PC-9 (cell line): Measurements from ENCODE around the gene GJA8. TPM values are rescaled to one million over a fixed set of nuclear protein-coding genes. Genes with fewer than 3 reads are reported as not detected.
A peak's percentile ranks its signal among the peaks of the same experiment; 100 is the strongest.
"Not testable (repeated sequence)": the region's sequence is repeated elsewhere in the genome, so short reads cannot be mapped to it uniquely, and the experiment has no call there.

Source experiments
- BruUV-seq: library from RNA; stranded (reverse); fragments of 400-500 nt; replicated peaks from 2 replicates; lab custom pipeline; 2021; lab: Mats Ljungman, UMichigan
- CTCF ChIA-PET: fragments of 300-600 bp; sonication (Branson Sonifier 250); formaldehyde crosslinking; loops from one replicate; lab custom pipeline; 2022; ENCODE audit warnings: antibody characterized with exemption; lab: Charles Lee
- POLR2A ChIA-PET: fragments of 300-600 bp; sonication (Branson Sonifier 250); formaldehyde crosslinking; loops from one replicate; lab custom pipeline; 2022; ENCODE audit warnings: antibody characterized with exemption; ENCODE audit not compliant: unreplicated experiment; lab: Charles Lee
- DNase-seq, 2 experiments: peaks; one replicate each; pipeline versions ENCODE4 v3.0.0 to v3.0.0-alpha.2; 2015 to 2022; ENCODE audit warnings: mixed read lengths in 1 of 2
- H2AFZ ChIP-seq: fragments of 200-600 bp; sonication (generic); 2 replicates; pipeline ENCODE4 v1.8.1; 2017; ENCODE audit warnings: antibody characterized with exemption
- H3F3A ChIP-seq: fragments of 200-600 bp; sonication (generic); 2 replicates; pipeline ENCODE4 v1.8.1; 2017; ENCODE audit warnings: antibody characterized with exemption, mild to moderate bottlenecking, low read depth; ENCODE audit not compliant: insufficient read depth
- H3K27ac ChIP-seq: fragments of 200-600 bp; sonication (generic); 2 replicates; pipeline ENCODE4 v1.6.1; 2016; ENCODE audit warnings: mixed run types
- H3K27me3 ChIP-seq: fragments of 200-600 bp; sonication (generic); 2 replicates; pipeline ENCODE4 v1.6.1; 2016; ENCODE audit warnings: low read depth, mixed run types; ENCODE audit not compliant: insufficient read depth
- H3K36me3 ChIP-seq: fragments of 200-600 bp; sonication (generic); 2 replicates; pipeline ENCODE4 v1.6.1; 2016; ENCODE audit warnings: low read depth, mixed run types
- H3K4me1 ChIP-seq: fragments of 200-600 bp; sonication (generic); replicated peaks from 2 replicates; pipeline ENCODE4 v1.6.1; 2016; ENCODE audit warnings: mixed run types; ENCODE audit not compliant: insufficient read depth
- H3K4me2 ChIP-seq: fragments of 200-600 bp; sonication (generic); 2 replicates; pipeline ENCODE4 v1.6.1; 2017; ENCODE audit warnings: mixed run types
- H3K4me3 ChIP-seq: fragments of 200-600 bp; sonication (generic); 2 replicates; pipeline ENCODE4 v1.6.1; 2016; ENCODE audit warnings: mixed run types
- H3K79me2 ChIP-seq: fragments of 200-600 bp; sonication (generic); 2 replicates; pipeline ENCODE4 v1.6.1; 2017; ENCODE audit warnings: low read depth, mixed run types
- H3K9me2 ChIP-seq: fragments of 200-600 bp; sonication (generic); 2 replicates; pipeline ENCODE4 v1.8.1; 2017; ENCODE audit warnings: mild to moderate bottlenecking; ENCODE audit not compliant: insufficient read depth
- H3K9me3 ChIP-seq: fragments of 200-600 bp; sonication (generic); 2 replicates; pipeline ENCODE4 v1.8.1; 2016; ENCODE audit warnings: low read depth; ENCODE audit not compliant: insufficient read depth
- H4K20me1 ChIP-seq: fragments of 200-600 bp; sonication (generic); 2 replicates; pipeline ENCODE4 v1.8.1; 2017; ENCODE audit not compliant: insufficient read depth
- intact Hi-C: fragments of 100-400 bp; cut with micrococcal nuclease; formaldehyde crosslinking; loops from one replicate; pipeline ENCODE4 v1.10.0; 2022; ENCODE audit not compliant: unreplicated experiment
- total RNA-seq: library from RNA; stranded (reverse); gene quantifications from 2 replicates; pipeline ENCODE4 v1.2.3, GENCODE V29; 2021

GJA8 gene
- total RNA-seq, 1 experiment from 2014 or later: not detected

GRCh38 chr1:147928236-147929132 lies 25.9 kb downstream of the GJA8 start, which contains the start of gene GPR89B:
TSS of gene GPR89B (plus strand) at chr1:147928420. CDS start at chr1:147928537, 117 bp downstream.
- H3K4me2 ChIP-seq: peak within 1 kb of the TSS; percentile 69
- H3K27ac ChIP-seq: 0 out of 2 replicates have a peak within 1 kb of the TSS, but pooled peaks have one; percentile 2
- peaks cover 16% of the 10 kb centered on the region for H3K79me2 ChIP-seq
- intact Hi-C loops, CTCF ChIA-PET, H3K36me3 ChIP-seq, H3F3A ChIP-seq, POLR2A ChIA-PET, H3K9me2 ChIP-seq, H3K9me3 ChIP-seq, H3K27me3 ChIP-seq, H3K4me1 ChIP-seq, H4K20me1 ChIP-seq: not testable (repeated sequence)
- H3K4me3 ChIP-seq: peak within 1 kb of the TSS; percentile 73
- peak within 1 kb of the TSS; percentile 83 for H2AFZ ChIP-seq
- DNase-seq: peak; percentile 81 to 91
- TSS peak; percentile 60 for BruUV-seq

GRCh38 chr1:147931137-147931536 lies 28.5 kb downstream of the GJA8 start:
- BruUV-seq, H3K4me3 ChIP-seq: not testable (repeated sequence)

GRCh38 chr1:147935296-147935695 lies 32.7 kb downstream of the GJA8 start:
- BruUV-seq, H3K27ac ChIP-seq, H3K79me2 ChIP-seq, H3K4me1 ChIP-seq, POLR2A ChIA-PET, H3K9me3 ChIP-seq, H3K4me2 ChIP-seq, H3K27me3 ChIP-seq, CTCF ChIA-PET, H3K9me2 ChIP-seq, H4K20me1 ChIP-seq, H3K4me3 ChIP-seq, H3F3A ChIP-seq, H2AFZ ChIP-seq, H3K36me3 ChIP-seq, intact Hi-C loops, DNase-seq: not testable (repeated sequence)

More at GRCh38 chr1:147931137-147931536, 28.5 kb downstream of the GJA8 start:
- H3K79me2 ChIP-seq: peaks cover 16% of the 10 kb centered on the region
- intact Hi-C loops, H4K20me1 ChIP-seq, CTCF ChIA-PET, H3K9me3 ChIP-seq, H3F3A ChIP-seq, POLR2A ChIA-PET, H3K27me3 ChIP-seq, H3K27ac ChIP-seq, H3K9me2 ChIP-seq, H3K36me3 ChIP-seq, H3K4me2 ChIP-seq, DNase-seq, H3K4me1 ChIP-seq, H2AFZ ChIP-seq: not testable (repeated sequence)

GRCh38 chr1:147940456-147940855 lies 37.9 kb downstream of the GJA8 start:
- H3F3A ChIP-seq, DNase-seq, POLR2A ChIA-PET, H3K27ac ChIP-seq, intact Hi-C loops, H3K27me3 ChIP-seq, H3K36me3 ChIP-seq, CTCF ChIA-PET, H3K4me2 ChIP-seq, H3K4me1 ChIP-seq, H3K9me3 ChIP-seq, H3K4me3 ChIP-seq, BruUV-seq, H3K9me2 ChIP-seq, H3K79me2 ChIP-seq, H2AFZ ChIP-seq, H4K20me1 ChIP-seq: not testable (repeated sequence)

- CTCF ChIA-PET, H3K9me2 ChIP-seq, H3K27me3 ChIP-seq, BruUV-seq, H3K79me2 ChIP-seq, H2AFZ ChIP-seq, H4K20me1 ChIP-seq, H3K4me2 ChIP-seq, intact Hi-C loops, H3K27ac ChIP-seq, DNase-seq, H3F3A ChIP-seq, H3K9me3 ChIP-seq, POLR2A ChIA-PET, H3K36me3 ChIP-seq, H3K4me3 ChIP-seq, H3K4me1 ChIP-seq: not testable (repeated sequence)
Observed at GRCh38 chr1:147942563-147942962, 40.0 kb downstream of the GJA8 start.

GRCh38 chr1:147949517-147949916 lies 46.9 kb downstream of the GJA8 start:
- POLR2A ChIA-PET, H3K36me3 ChIP-seq: not testable (repeated sequence)

More at GRCh38 chr1:147949517-147949916, 46.9 kb downstream of the GJA8 start:
- H4K20me1 ChIP-seq, H3K4me1 ChIP-seq, H3K9me2 ChIP-seq, H3K4me2 ChIP-seq, H3K27me3 ChIP-seq, H3K27ac ChIP-seq, H3K9me3 ChIP-seq, BruUV-seq, H3K4me3 ChIP-seq, DNase-seq, H2AFZ ChIP-seq, H3K79me2 ChIP-seq, CTCF ChIA-PET, intact Hi-C loops, H3F3A ChIP-seq: not testable (repeated sequence)
